Measurements from ENCODE around the gene SLC6A13.
"Not testable (repeated sequence)": the region's sequence is repeated elsewhere in the genome, so short reads cannot be mapped to it uniquely, and the experiment has no call there.

The SLC6A13 gene

GRCh38 chr12:195156-195555 lies 67.5 kb downstream of the SLC6A13 start:
- DNase-seq, result no peak

- no peak for DNase-seq
Measured at GRCh38 chr12:194276-194675, 68.4 kb downstream of the SLC6A13 start.

- no peak for DNase-seq
Measured at GRCh38 chr12:193261-193660, 69.4 kb downstream of the SLC6A13 start.

- DNase-seq, result no peak
Measured at GRCh38 chr12:191541-191940, 71.1 kb downstream of the SLC6A13 start.

- no peak for DNase-seq
Measured at GRCh38 chr12:190881-191280, 71.8 kb downstream of the SLC6A13 start.

GRCh38 chr12:189622-189962 lies 73.0 kb downstream of the SLC6A13 start:
- no peak for DNase-seq

GRCh38 chr12:188910-189621 lies 73.6 kb downstream of the SLC6A13 start:
- DNase-seq, result peak; percentile 90

GRCh38 chr12:187986-188909 lies 74.4 kb downstream of the SLC6A13 start:
- DNase-seq, result not testable (repeated sequence)

- DNase-seq, result no peak
Measured at GRCh38 chr12:186006-186625, 76.5 kb downstream of the SLC6A13 start.

- no peak for DNase-seq
Measured at GRCh38 chr12:185576-185955, 77.1 kb downstream of the SLC6A13 start.

- no peak for DNase-seq
Measured at GRCh38 chr12:184811-185575, 77.6 kb downstream of the SLC6A13 start.

GRCh38 chr12:182381-182892 lies 80.2 kb downstream of the SLC6A13 start:
- DNase-seq, result no peak

- DNase-seq, result no peak
Measured at GRCh38 chr12:181921-182320, 80.7 kb downstream of the SLC6A13 start.

- no peak for DNase-seq
Measured at GRCh38 chr12:180445-180844, 82.2 kb downstream of the SLC6A13 start.

GRCh38 chr12:179885-180284 lies 82.8 kb downstream of the SLC6A13 start:
- no peak for DNase-seq

GRCh38 chr12:179131-179884 lies 83.3 kb downstream of the SLC6A13 start:
- DNase-seq, result no peak

- DNase-seq, result no peak
Measured at GRCh38 chr12:178829-179109, 83.9 kb downstream of the SLC6A13 start.

GRCh38 chr12:177980-178828 lies 84.4 kb downstream of the SLC6A13 start:
- no peak for DNase-seq

- no peak for DNase-seq
Measured at GRCh38 chr12:177336-177979, 85.2 kb downstream of the SLC6A13 start.

GRCh38 chr12:176321-177181 lies 86.1 kb downstream of the SLC6A13 start:
- DNase-seq, result peak; percentile 62

Data from retina (tissue), 1 donor.